Lung microvascular endothelial cell (primary cell): Measurements from ENCODE around the gene ALPI. TPM values are rescaled to one million over a fixed set of nuclear protein-coding genes. Genes with fewer than 3 reads are reported as not detected.

ENCODE experiments used
- DNase-seq, 2 donors: peaks; one replicate each; pipeline versions ENCODE4 v3.0.0 to v3.0.0-alpha.2; 2010; ENCODE audit warnings: low read depth in 2 of 2
- total RNA-seq: library from RNA; depleted of rRNA; stranded (reverse); fragments of >200 nt; gene quantifications from 2 replicates; pipeline ENCODE4 v1.2.1, GENCODE V29; 2014

ALPI gene
- total RNA-seq, 1 donor from 2014 or later, result not detected

- no peak for DNase-seq
Measured at GRCh38 chr2:232496501-232497270, 40.7 kb downstream of the ALPI start.

DNA sequence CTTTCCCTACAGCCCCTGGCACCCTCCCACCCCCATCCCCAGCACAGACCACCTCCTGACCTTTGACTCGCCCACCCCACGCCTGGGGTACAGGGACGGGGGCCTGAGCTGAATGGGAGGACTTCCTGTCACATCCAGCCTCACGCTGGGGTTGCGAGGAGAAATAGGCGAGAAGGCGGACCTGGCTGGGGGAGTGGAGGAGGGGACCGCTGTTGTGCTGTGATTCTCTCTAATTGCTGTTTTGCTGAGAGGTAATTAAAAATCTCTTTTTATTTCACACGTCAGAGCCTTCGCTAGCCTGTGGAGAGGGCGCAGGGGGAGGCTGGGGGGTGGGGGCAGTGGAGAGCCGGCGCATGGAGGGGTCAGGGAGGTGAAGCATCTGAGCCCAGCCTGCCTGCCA is 41.4 kb downstream of the ALPI start:
- no peak for DNase-seq

DNA sequence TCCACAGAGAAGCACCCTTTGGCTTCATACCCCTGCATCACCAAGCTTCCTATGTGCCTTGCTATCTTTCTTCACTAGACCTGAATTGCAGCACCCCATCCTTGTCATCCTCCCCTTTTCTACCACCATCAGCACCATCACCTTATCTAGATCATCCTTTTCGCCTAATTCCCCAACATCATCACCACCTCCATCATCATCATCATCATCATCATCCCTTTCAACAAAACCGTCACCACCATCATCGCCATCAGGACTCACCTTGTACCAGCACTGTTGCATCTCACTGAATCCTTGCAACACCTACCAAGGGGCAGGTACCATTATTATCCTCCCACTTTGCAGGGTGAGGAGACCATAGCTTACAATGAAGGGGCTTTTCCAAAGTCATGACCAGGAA is 42.5 kb downstream of the ALPI start:
- DNase-seq, result no peak

DNA sequence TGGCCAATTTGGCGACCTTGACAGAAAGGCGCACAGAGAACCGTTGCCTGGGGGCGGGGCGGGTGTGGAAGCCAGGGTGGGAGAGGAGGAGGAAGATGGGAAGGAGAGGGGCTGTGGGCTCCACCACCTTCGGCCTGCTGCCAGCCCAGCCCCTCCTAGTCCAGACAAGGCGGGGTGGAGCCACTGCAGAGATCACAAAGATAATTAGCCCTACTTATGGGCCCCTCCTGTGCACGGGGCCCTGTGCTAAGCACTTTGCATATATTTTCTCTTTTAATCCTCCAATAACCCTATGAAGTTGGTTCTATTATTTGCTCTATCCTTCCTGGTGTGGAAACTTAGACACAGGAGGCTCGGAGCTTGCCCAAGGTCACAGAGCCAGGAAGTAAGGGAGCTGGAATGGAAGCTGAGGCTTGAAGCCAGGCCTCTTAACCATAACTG is 45.4 kb downstream of the ALPI start:
- peak in 1 of 2 donors; percentile 19 for DNase-seq

- no peak for DNase-seq
Measured at GRCh38 chr2:232501794-232502390, 45.9 kb downstream of the ALPI start.

- DNase-seq, result no peak
Measured at GRCh38 chr2:232502511-232502910, 46.6 kb downstream of the ALPI start.

DNA sequence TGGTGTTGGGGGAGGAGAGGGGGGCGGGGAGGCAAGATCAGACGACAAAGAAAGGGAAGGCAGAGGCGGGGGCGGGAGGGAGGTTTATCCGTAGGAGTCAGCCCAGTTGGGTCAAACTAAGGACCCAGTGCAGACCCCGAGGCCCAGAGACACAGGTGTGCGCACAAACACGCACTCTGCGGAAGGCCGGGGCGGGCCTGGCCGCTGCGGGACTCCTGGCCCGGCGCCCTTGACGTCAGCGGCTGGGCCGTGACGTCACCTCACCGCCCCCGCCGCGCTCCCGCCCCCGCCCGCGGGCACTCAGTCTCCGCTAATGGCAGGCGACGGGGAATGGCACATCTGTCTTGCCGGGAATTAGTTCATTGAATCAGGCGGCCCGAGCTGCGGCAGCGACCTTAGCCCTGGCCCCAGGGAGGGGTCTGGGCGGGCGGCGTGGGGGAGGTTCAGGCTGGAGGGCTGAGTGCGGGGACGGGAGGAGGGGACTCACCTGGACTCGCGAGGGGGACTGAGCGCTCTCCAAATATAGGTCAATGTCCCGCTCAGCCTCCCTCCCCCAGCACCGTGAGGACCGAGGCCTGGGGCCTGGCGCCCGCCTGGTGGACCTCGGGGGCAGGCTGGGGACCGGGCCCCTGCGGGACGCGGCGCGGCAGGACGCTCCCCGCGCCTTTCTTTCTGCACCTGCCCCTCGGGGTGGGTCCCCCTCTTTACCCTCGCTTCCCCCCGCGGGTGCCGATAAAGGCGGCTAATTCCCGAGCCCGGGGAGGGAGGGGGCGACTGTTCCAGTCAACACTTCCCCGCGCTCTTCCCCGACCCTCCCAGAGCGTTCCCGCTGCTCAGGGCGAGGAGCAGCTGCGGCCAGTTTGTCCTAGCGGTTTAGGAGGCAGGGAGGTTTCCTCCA is 47.2 kb downstream of the ALPI start:
- peak in 1 of 2 donors; percentile 27 for DNase-seq

DNA sequence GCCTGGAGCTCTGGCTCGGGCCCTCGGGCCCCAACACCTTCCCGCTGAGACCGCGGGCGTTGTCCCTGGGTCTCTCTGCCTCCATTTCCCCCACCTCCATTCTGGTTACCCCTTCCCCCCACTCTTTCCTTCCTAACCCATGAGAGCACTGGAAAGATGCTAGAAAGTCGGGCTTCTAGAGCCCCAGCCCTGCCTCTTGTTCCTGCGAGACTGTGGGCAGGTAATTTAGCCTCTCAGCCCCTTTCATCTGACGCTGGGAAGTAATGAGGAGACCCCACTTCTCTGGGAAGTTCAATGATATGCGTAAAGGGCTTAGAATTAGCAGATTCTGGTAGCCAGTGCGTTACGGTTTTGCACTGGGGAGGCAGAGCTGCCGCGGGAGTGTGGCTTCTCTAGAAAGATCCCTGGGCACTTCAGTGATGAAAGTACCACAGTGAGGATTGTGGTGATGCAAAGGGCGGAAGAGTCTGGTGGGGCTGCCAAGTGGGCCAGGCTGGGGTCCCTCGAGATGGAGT is 47.9 kb downstream of the ALPI start:
- no peak for DNase-seq

GRCh38 chr2:232504438-232504837 is 48.5 kb downstream of the ALPI start:
- peak in 1 of 2 donors; percentile 11 for DNase-seq

DNA sequence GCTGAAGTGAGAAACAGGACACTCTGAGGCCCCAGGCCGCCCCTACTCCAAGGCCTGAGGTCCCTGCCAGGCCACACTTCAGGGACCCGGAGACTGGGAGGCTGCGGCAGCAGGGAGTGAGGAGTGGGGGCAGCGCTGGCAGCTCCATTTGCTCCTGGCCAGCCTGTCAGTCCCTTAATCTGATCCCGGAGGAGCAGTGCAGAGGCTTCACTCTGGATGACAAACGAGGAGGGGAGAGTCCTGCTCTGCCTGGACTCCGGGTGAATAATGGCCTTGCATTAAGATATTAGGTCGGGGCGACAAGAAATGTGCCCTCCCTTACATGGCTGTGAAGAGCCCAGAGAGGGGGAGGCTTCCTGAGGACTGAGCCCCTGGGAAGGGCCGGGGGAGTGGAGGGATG is 49.9 kb downstream of the ALPI start:
- no peak for DNase-seq

GRCh38 chr2:232506709-232507108 is 50.8 kb downstream of the ALPI start:
- no peak for DNase-seq

DNA sequence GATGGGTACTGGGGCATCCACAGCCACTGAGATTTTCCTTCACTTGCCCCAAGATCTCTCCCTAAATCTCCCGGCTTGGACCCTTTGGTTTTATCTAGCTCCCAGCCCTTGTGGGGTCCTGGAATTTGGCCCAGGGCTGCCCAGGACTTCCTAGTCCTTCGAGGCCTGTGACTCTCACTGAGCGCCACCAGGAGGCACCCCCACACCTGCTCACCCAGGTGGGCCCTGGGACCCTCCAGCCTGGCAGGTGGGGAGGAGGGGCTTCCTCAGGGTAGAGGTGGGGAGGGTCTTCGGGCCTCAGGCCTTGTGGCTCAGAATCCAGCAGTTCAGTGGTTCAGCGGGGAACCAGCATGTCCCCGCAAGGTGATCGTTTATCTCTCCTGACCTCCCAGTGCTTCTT is 52.3 kb downstream of the ALPI start:
- DNase-seq, result no peak

Other genes starting within 250 kb of the ALPI start
- not detected in 2 replicates for gene ALPP, start 77.4 kb upstream of the ALPI start, total RNA-seq
- gene ALPG, start 49.3 kb upstream of the ALPI start, total RNA-seq, result not detected in 2 replicates
- gene ECEL1, start 31.7 kb downstream of the ALPI start, total RNA-seq, result under 0.01 TPM in 1 of 2 replicates, not detected in the other
- gene PRSS56, start 64.2 kb downstream of the ALPI start, total RNA-seq, result not detected in 2 replicates
- gene CHRND, start 70.0 kb downstream of the ALPI start, total RNA-seq, result not detected in 2 replicates
- gene CHRNG, start 83.5 kb downstream of the ALPI start, total RNA-seq, result not detected in 2 replicates
- gene TIGD1, start 94.4 kb downstream of the ALPI start, total RNA-seq, result 0.87 and 1.8 TPM in 2 replicates
- 97.6 and 108 TPM in 2 replicates for gene EIF4E2, start 94.5 kb downstream of the ALPI start, total RNA-seq
- 0.20 TPM in 1 of 2 replicates, not detected in the other for gene EFHD1, start 177.5 kb downstream of the ALPI start, total RNA-seq
- gene GIGYF2, start 241.2 kb downstream of the ALPI start, total RNA-seq, result 29.9 and 48.0 TPM in 2 replicates